Astrocyte (in vitro differentiated cells and primary cell): Measurements from ENCODE around the gene MAGEL2.

Experiments
- CTCF ChIP-seq: IDR thresholded peaks from 2 replicates; pipeline ENCODE4 v1.5.1; 2011; ENCODE audit warnings: low read depth, mild to moderate bottlenecking, inconsistent platforms, low read length, moderate library complexity; ENCODE audit not compliant: insufficient read depth
- EZH2 ChIP-seq: IDR thresholded peaks from 2 replicates; pipeline ENCODE4 v1.6.1; 2012; ENCODE audit warnings: mild to moderate bottlenecking, low read length, inconsistent platforms; ENCODE audit not compliant: insufficient read depth

DNA sequence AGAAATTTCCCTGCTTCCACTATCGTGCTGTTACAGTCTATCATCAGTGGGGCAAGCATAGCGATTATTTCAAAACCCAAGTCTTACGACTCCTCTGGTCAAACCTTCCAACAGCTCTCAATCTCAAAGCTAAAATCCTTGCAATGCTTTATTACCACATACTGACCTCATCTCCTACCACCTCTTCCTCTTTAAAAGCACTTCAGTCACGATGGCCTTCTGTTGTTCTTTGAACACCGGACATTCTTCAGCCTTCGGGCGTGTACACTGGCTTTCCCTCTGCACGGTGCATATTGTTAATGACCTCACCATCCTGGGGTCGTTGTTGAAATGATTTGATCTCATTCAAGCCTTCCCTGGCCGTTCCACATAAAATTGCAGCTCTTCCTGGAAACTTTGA, 31.1 kb downstream of the MAGEL2 start:
- no peak for TF ChIP-seq CTCF
- no peak for TF ChIP-seq EZH2
